HepG2 (cell line): Measurements from ENCODE around the gene LMNA. TPM values are rescaled to one million over a fixed set of nuclear protein-coding genes. Genes with fewer than 3 reads are reported as not detected.
A peak's percentile ranks its signal among the peaks of the same experiment; 100 is the strongest.

Experiments used
- CREM ChIP-seq, 2 experiments: sonication (generic) in 1 of 2; formaldehyde crosslinking in 1 of 2; IDR thresholded peaks; 2 replicates each; pipeline versions ENCODE4 v1.4.0 to v1.6.1; 2016 to 2020; ENCODE audit warnings: antibody characterized with exemption in 1 of 2, mild to moderate bottlenecking in 1 of 2, missing genetic modification reagents in 1 of 2
- DZIP1 ChIP-seq: sonication (generic); formaldehyde crosslinking; IDR thresholded peaks from 2 replicates; pipeline ENCODE4 v1.5.0; 2020; ENCODE audit warnings: mild to moderate bottlenecking, missing genetic modification reagents
- FOXA3 ChIP-seq: IDR thresholded peaks from 2 replicates; pipeline ENCODE4 v1.6.1; 2016; ENCODE audit warnings: missing genetic modification reagents, missing compliant biosample characterization
- GABPA ChIP-seq, 2 experiments: IDR thresholded peaks; 2 replicates each; pipeline ENCODE4 v1.6.1; 2011 to 2016; ENCODE audit warnings: low read depth in 2 of 2, low read length in 1 of 2, missing biosample characterization in 1 of 2, missing genetic modification characterization in 1 of 2
- HINFP ChIP-seq: sonication (generic); formaldehyde crosslinking; IDR thresholded peaks from 2 replicates; pipeline ENCODE4 v1.4.0; 2020; ENCODE audit warnings: low read depth, mild to moderate bottlenecking, missing genetic modification reagents
- HNF1B ChIP-seq: sonication (generic); formaldehyde crosslinking; IDR thresholded peaks from 2 replicates; pipeline ENCODE4 v1.5.1; 2020; ENCODE audit warnings: mild to moderate bottlenecking, moderate library complexity, missing genetic modification reagents
- HNF4G ChIP-seq, 2 experiments: sonication (generic) in 1 of 2; formaldehyde crosslinking in 1 of 2; IDR thresholded peaks; 2 replicates each; pipeline versions ENCODE4 v1.4.0 to v1.6.1; 2011 to 2020; ENCODE audit warnings: borderline replicate concordance in 2 of 2, low read depth in 2 of 2, mild to moderate bottlenecking in 2 of 2, low read length in 1 of 2, missing genetic modification reagents in 1 of 2, moderate library complexity in 1 of 2
- HOXA5 ChIP-seq: sonication (generic); formaldehyde crosslinking; IDR thresholded peaks from 2 replicates; pipeline ENCODE4 v1.4.0; 2020; ENCODE audit warnings: missing genetic modification reagents
- MBD4 ChIP-seq: IDR thresholded peaks from 2 replicates; pipeline ENCODE4 v1.6.1; 2012; ENCODE audit warnings: low read length, inconsistent platforms, borderline replicate concordance
- MYC ChIP-seq: sonication (generic); formaldehyde crosslinking; IDR thresholded peaks from 2 replicates; pipeline ENCODE4 v1.9.0; 2021; ENCODE audit warnings: missing genetic modification reagents, borderline replicate concordance
- NFKBIZ ChIP-seq: IDR thresholded peaks from 2 replicates; pipeline ENCODE4 v1.6.1; 2018; ENCODE audit warnings: missing genetic modification reagents, missing compliant biosample characterization
- PHF20 ChIP-seq: sonication (generic); formaldehyde crosslinking; IDR thresholded peaks from 2 replicates; pipeline ENCODE4 v1.5.0; 2020; ENCODE audit warnings: mild to moderate bottlenecking, missing genetic modification reagents
- REL ChIP-seq: sonication (generic); formaldehyde crosslinking; conservative IDR thresholded peaks from 2 replicates; pipeline ENCODE4 v1.8.0; 2022; ENCODE audit warnings: mild to moderate bottlenecking, missing genetic modification reagents, moderate library complexity
- SRSF1 ChIP-seq: fragments of 200-400 bp; formaldehyde crosslinking; optimal IDR thresholded peaks from 2 replicates; pipeline ENCODE3; 2017; ENCODE audit warnings: mild to moderate bottlenecking, low read depth, low read length, moderate library complexity
- TAF1 ChIP-seq: sonication (generic); formaldehyde crosslinking; IDR thresholded peaks from 2 replicates; pipeline ENCODE4 v1.4.0; 2020; ENCODE audit warnings: missing genetic modification reagents
- XRCC5 ChIP-seq: fragments of 200-400 bp; formaldehyde crosslinking; optimal IDR thresholded peaks from 2 replicates; pipeline ENCODE3; 2017; ENCODE audit warnings: mild to moderate bottlenecking, low read length
- ZKSCAN1 ChIP-seq: fragments of 150-350 bp; IDR thresholded peaks from 2 replicates; pipeline ENCODE4 v1.6.1; 2014; ENCODE audit warnings: low read length
- ZNF225 ChIP-seq: sonication (generic); formaldehyde crosslinking; IDR thresholded peaks from 2 replicates; pipeline ENCODE4 v1.4.0; 2020; ENCODE audit warnings: mild to moderate bottlenecking, missing genetic modification reagents
- ZNF253 ChIP-seq: sonication (generic); formaldehyde crosslinking; IDR thresholded peaks from 2 replicates; pipeline ENCODE4 v1.8.0; 2022; ENCODE audit warnings: mild to moderate bottlenecking, missing genetic modification reagents, borderline replicate concordance
- ZNF577 ChIP-seq: sonication (generic); formaldehyde crosslinking; IDR thresholded peaks from 2 replicates; pipeline ENCODE4 v1.4.0; 2020; ENCODE audit warnings: mild to moderate bottlenecking, low read depth, missing genetic modification reagents, borderline replicate concordance
- ZNF629 ChIP-seq: sonication (generic); formaldehyde crosslinking; conservative IDR thresholded peaks from 2 replicates; pipeline ENCODE4 v1.5.0; 2020; ENCODE audit warnings: missing genetic modification reagents
- ZNF784 ChIP-seq: sonication (generic); formaldehyde crosslinking; IDR thresholded peaks from 2 replicates; pipeline ENCODE4 v1.5.1; 2020; ENCODE audit warnings: missing genetic modification reagents, mild to moderate bottlenecking, borderline replicate concordance
- polyA plus RNA-seq, 8 experiments: library from polyadenylated mRNA; depleted of rRNA in 3 of 8; stranded (reverse) in 7 of 8; unstranded in 1 of 8; fragments of >200 nt; fragmentation: Illumina TruSeq in 4 of 8; extraction: Trizol in 4 of 8; gene quantifications; 2 replicates each; pipeline versions ENCODE4 v1.2.1 to v1.2.3, GENCODE V29; 2011 to 2016; ENCODE audit warnings: low read depth in 4 of 8, missing spikeins in 1 of 8, mixed read lengths in 1 of 8; ENCODE audit not compliant: insufficient read depth in 1 of 8
- total RNA-seq, 5 experiments: library from RNA; depleted of rRNA; stranded (reverse); fragments of >200 nt; fragmentation: Illumina TruSeq; extraction: Trizol; gene quantifications; 2 replicates each; pipeline ENCODE4 v1.2.3, GENCODE V29; 2016; ENCODE audit warnings: low read depth in 1 of 5

LMNA gene
- total and polyA plus RNA-seq, 2 of the 13 experiments (the other 11 are each of a cell fraction or from before 2014, with no cell fraction given) = 107 to 225 TPM

GRCh38 chr1:156114101-156114918 lies at the start of gene LMNA (continued):
- TF ChIP-seq HNF4G (IDR thresholded peaks at IDR 0.05; ENCODE audit: borderline replicate concordance, low read depth, low read length) (no peak), HNF4G (CRISPR knock-in tag; IDR thresholded peaks at IDR 0.05; ENCODE audit: borderline replicate concordance, low read depth) (no peak), ZNF629 (CRISPR knock-in tag) (no peak), REL (CRISPR knock-in tag) (no peak), HNF1B (CRISPR knock-in tag) (no peak), ZNF225 (CRISPR knock-in tag) (no peak), ZKSCAN1 (no peak), HOXA5 (CRISPR knock-in tag) (no peak), FOXA3 (CRISPR knock-in tag) (0 out of 2 replicates have a peak, but pooled peaks have one; percentile 6), CREM (IDR thresholded peaks at IDR 0.05) (no peak), CREM (CRISPR knock-in tag; IDR thresholded peaks at IDR 0.05) (no peak), MBD4 (no peak), HINFP (CRISPR knock-in tag) (no peak), NFKBIZ (0 out of 2 replicates have a peak, but pooled peaks have one; percentile 64), PHF20 (CRISPR knock-in tag) (no peak), MYC (peak; percentile 35; the same call in 1 of the 2 replicates), TAF1 (CRISPR knock-in tag) (peak; percentile 79), SRSF1 (no peak), ZNF253 (CRISPR knock-in tag) (no peak), ZNF577 (CRISPR knock-in tag) (no peak), DZIP1 (CRISPR knock-in tag) (peak; percentile 20; the same call in 1 of the 2 replicates), ZNF784 (peak; percentile 34; the same call in 1 of the 2 replicates), GABPA (IDR thresholded peaks at IDR 0.05; ENCODE audit: low read depth, low read length) (no peak), GABPA (CRISPR knock-in tag; IDR thresholded peaks at IDR 0.05; ENCODE audit: low read depth) (no peak), XRCC5 (peak; percentile 27)
